GM23248 (cell line): Measurements from ENCODE around the gene TENT5C. TPM values are rescaled to one million over a fixed set of nuclear protein-coding genes. Genes with fewer than 3 reads are reported as not detected.

Experiments used
- DNase-seq: peaks from one replicate; pipeline ENCODE4 v3.0.0-alpha.2; 2015
- H2AFZ ChIP-seq: fragments of 200-600 bp; sonication (generic); 2 replicates; pipeline ENCODE4 v1.6.1; 2016; ENCODE audit warnings: antibody characterized with exemption
- H3F3A ChIP-seq: fragments of 200-600 bp; sonication (generic); 2 replicates; pipeline ENCODE4 v1.6.1; 2016; ENCODE audit warnings: mild to moderate bottlenecking, antibody characterized with exemption, mixed run types; ENCODE audit not compliant: insufficient read depth
- H3K27ac ChIP-seq: fragments of 200-600 bp; sonication (generic); 2 replicates; pipeline ENCODE4 v1.5.1; 2016; ENCODE audit warnings: mild to moderate bottlenecking
- H3K27me3 ChIP-seq: fragments of 200-600 bp; sonication (generic); replicated peaks from 2 replicates; pipeline ENCODE4 v1.6.1; 2016; ENCODE audit warnings: mild to moderate bottlenecking; ENCODE audit not compliant: insufficient read depth
- H3K36me3 ChIP-seq: fragments of 200-600 bp; sonication (generic); 2 replicates; pipeline ENCODE4 v1.6.1; 2016; ENCODE audit warnings: low read depth, mild to moderate bottlenecking
- H3K4me1 ChIP-seq: fragments of 200-600 bp; sonication (generic); 2 replicates; pipeline ENCODE4 v1.6.1; 2016; ENCODE audit warnings: mild to moderate bottlenecking; ENCODE audit not compliant: insufficient read depth
- H3K4me2 ChIP-seq: fragments of 200-600 bp; sonication (generic); one replicate; pipeline ENCODE4 v1.6.1; 2016; ENCODE audit warnings: mild to moderate bottlenecking; ENCODE audit not compliant: unreplicated experiment
- H3K4me3 ChIP-seq: fragments of 200-600 bp; sonication (generic); 2 replicates; pipeline ENCODE4 v1.5.1; 2016; ENCODE audit warnings: mild to moderate bottlenecking
- H3K79me2 ChIP-seq: fragments of 200-600 bp; sonication (generic); 2 replicates; pipeline ENCODE4 v1.6.1; 2016; ENCODE audit warnings: mild to moderate bottlenecking; ENCODE audit not compliant: insufficient read depth
- H3K9ac ChIP-seq: fragments of 200-600 bp; sonication (generic); 2 replicates; pipeline ENCODE4 v1.6.1; 2016; ENCODE audit warnings: mild to moderate bottlenecking
- H3K9me2 ChIP-seq: fragments of 200-600 bp; sonication (generic); 2 replicates; pipeline ENCODE4 v1.6.1; 2016; ENCODE audit warnings: mixed run types, mild to moderate bottlenecking, moderate library complexity; ENCODE audit not compliant: insufficient read depth
- H3K9me3 ChIP-seq: fragments of 200-600 bp; sonication (generic); one replicate; pipeline ENCODE4 v1.6.1; 2017; ENCODE audit warnings: low read depth
- H4K20me1 ChIP-seq: fragments of 200-600 bp; sonication (generic); 2 replicates; pipeline ENCODE4 v1.6.0; 2016; ENCODE audit not compliant: insufficient read depth
- EZH2 ChIP-seq: fragments of 200-600 bp; sonication (generic); IDR thresholded peaks from 2 replicates; pipeline ENCODE4 v1.6.1; 2018; ENCODE audit warnings: antibody characterized with exemption, mild to moderate bottlenecking; ENCODE audit not compliant: insufficient read depth, poor library complexity, severe bottlenecking
- EZH2phosphoT487 ChIP-seq: fragments of 200-600 bp; sonication (generic); IDR thresholded peaks from 2 replicates; pipeline ENCODE4 v1.6.1; 2018; ENCODE audit warnings: antibody characterized with exemption, moderate library complexity, mild to moderate bottlenecking, low read depth; ENCODE audit not compliant: insufficient read depth
- WGBS, 2 experiments: methylation state at CpG; one replicate each; pipeline ENCODE4 v1.1.6; 2015 to 2017; ENCODE audit warnings: low lambda C conversion rate in 2 of 2, low coverage in 1 of 2; ENCODE audit errors: missing lambda C conversion rate in 2 of 2; 5-methylcytosine and 5-hydroxymethylcytosine counted together
- in situ Hi-C: fragments of 300-500 bp; cut with MboI; formaldehyde crosslinking; loops from 2 replicates; pipeline ENCODE4 v1.15.0; 2020
- polyA plus RNA-seq: library from polyadenylated mRNA; unstranded; fragments of >200 nt; fragmentation: Nextera tagmentation; extraction: Ambion mirVana; gene quantifications from 2 replicates; pipeline ENCODE4 v1.2.1, GENCODE V29; 2016
- total RNA-seq: library from RNA; depleted of rRNA; stranded (reverse); fragments of >200 nt; shearing (Covaris generic); gene quantifications from 2 replicates; pipeline ENCODE4 v1.2.3, GENCODE V29; 2014

The TENT5C gene
- total and polyA plus RNA-seq, 2 experiments from 2014 or later: 0.20 TPM; not detected in 1

- H3K4me3 ChIP-seq: no peak overlapping the region
- H3K9ac ChIP-seq: no peak overlapping the region
- no peaks in the 10 kb centered on the region for H3K79me2 ChIP-seq
- H3F3A ChIP-seq: no peaks in the 10 kb centered on the region
- no peak for DNase-seq
- no peaks in the 10 kb centered on the region for H3K36me3 ChIP-seq
- no peak overlapping the region for H3K4me2 ChIP-seq
- no peak overlapping the region for H2AFZ ChIP-seq
- WGBS, 2 experiments: 67 to 80% methylated on average over 5 of the region's 5 CpGs
- H3K4me1 ChIP-seq: no peaks in the 10 kb centered on the region
- in situ Hi-C loops: no loop called here
- H3K9me2 ChIP-seq: no peaks in the 10 kb centered on the region
- H3K9me3 ChIP-seq: no peaks in the 10 kb centered on the region
- no peak for TF ChIP-seq EZH2phosphoT487
- TF ChIP-seq EZH2: no peak
- H3K27me3 ChIP-seq: no peaks in the 10 kb centered on the region
- H4K20me1 ChIP-seq: no peaks in the 10 kb centered on the region
- H3K27ac ChIP-seq: no peak overlapping the region
These were observed 31.6 kb upstream of the TENT5C start for GRCh38 chr1:117574161-117574835.

- H4K20me1 ChIP-seq: no peaks in the 10 kb centered on the region
- no peaks in the 10 kb centered on the region for H3K27me3 ChIP-seq
- no peak for DNase-seq
- no peaks in the 10 kb centered on the region for H3F3A ChIP-seq
- H3K4me1 ChIP-seq: no peaks in the 10 kb centered on the region
- no peak overlapping the region for H3K9ac ChIP-seq
- TF ChIP-seq EZH2: no peak
- no peak for TF ChIP-seq EZH2phosphoT487
- in situ Hi-C loops: no loop called here
- H3K9me2 ChIP-seq: no peaks in the 10 kb centered on the region
- 74 to 79% methylated on average over 8 of the region's 8 CpGs for whole genome bisulfite sequencing, 2 experiments
- H3K27ac ChIP-seq: no peak overlapping the region
- H3K4me3 ChIP-seq: no peak overlapping the region
- no peaks in the 10 kb centered on the region for H3K9me3 ChIP-seq
- H3K4me2 ChIP-seq: no peak overlapping the region
- H2AFZ ChIP-seq: no peak overlapping the region
- H3K79me2 ChIP-seq: no peaks in the 10 kb centered on the region
- no peaks in the 10 kb centered on the region for H3K36me3 ChIP-seq
These were observed 30.1 kb upstream of the TENT5C start for GRCh38 chr1:117575586-117576225.

- Histone ChIP-seq H3K36me3 (no peaks in the 10 kb centered on the region), H3F3A (no peaks in the 10 kb centered on the region), H3K79me2 (no peaks in the 10 kb centered on the region), H3K4me2 (no peak overlapping the region), H4K20me1 (no peaks in the 10 kb centered on the region), H3K9me2 (no peaks in the 10 kb centered on the region), H3K4me3 (no peak overlapping the region), H3K9me3 (no peaks in the 10 kb centered on the region), H3K4me1 (no peaks in the 10 kb centered on the region), H3K9ac (no peak overlapping the region), H2AFZ (no peak overlapping the region), H3K27me3 (no peaks in the 10 kb centered on the region), H3K27ac (no peak overlapping the region)
- no peak for DNase-seq
- in situ Hi-C loops: no loop called here
- no peak for TF ChIP-seq EZH2phosphoT487
- TF ChIP-seq EZH2: no peak
- 80 to 84% methylated on average over 3 of the region's 3 CpGs for WGBS, 2 experiments
These were observed 29.6 kb upstream of the TENT5C start for GRCh38 chr1:117576236-117576635.

GRCh38 chr1:117577191-117577885 is 28.5 kb upstream of the TENT5C start:
- no peak overlapping the region for H3K27ac ChIP-seq
- H3K9me3 ChIP-seq: no peaks in the 10 kb centered on the region
- H3F3A ChIP-seq: no peaks in the 10 kb centered on the region
- no peak overlapping the region for H3K4me3 ChIP-seq
- no peaks in the 10 kb centered on the region for H3K9me2 ChIP-seq
- H3K36me3 ChIP-seq: no peaks in the 10 kb centered on the region
- DNase-seq: no peak
- H3K27me3 ChIP-seq: no peaks in the 10 kb centered on the region
- H3K4me2 ChIP-seq: no peak overlapping the region
- TF ChIP-seq EZH2phosphoT487 (no peak), EZH2 (no peak)
- H3K79me2 ChIP-seq: no peaks in the 10 kb centered on the region
- 58 to 62% methylated on average over 1 to 2 of the region's 2 CpGs for WGBS, 2 experiments
- H3K4me1 ChIP-seq: no peaks in the 10 kb centered on the region
- no peak overlapping the region for H3K9ac ChIP-seq
- no peaks in the 10 kb centered on the region for H4K20me1 ChIP-seq
- H2AFZ ChIP-seq: no peak overlapping the region
- in situ Hi-C loops: no loop called here
